ENCODE results near the gene SF3B5. TPM values are rescaled to one million over a fixed set of nuclear protein-coding genes. Genes with fewer than 3 reads are reported as not detected.

SF3B5 gene
- total RNA-seq, 4 donors from 2014 or later = 60.2 to 187 (median 101) TPM

GRCh38 chr6:144077871-144078270 is 17.5 kb downstream of the SF3B5 start:
- no peak for TF ChIP-seq CTCF (IDR thresholded peaks at IDR 0.05)
- TF ChIP-seq POLR2AphosphoS5 (IDR thresholded peaks at IDR 0.05) = no peak
- TF ChIP-seq POLR2A (IDR thresholded peaks at IDR 0.05) = no peak
- WGBS, 2 donors (ENCODE audit: low coverage in 1 of 2) = 74 to 86% methylated on average over 2 of the region's 2 CpGs
- no peaks in the 10 kb centered on the region for H3K9me3 ChIP-seq
- no peak overlapping the region for H3K4me3 ChIP-seq
- in situ Hi-C loops (cut with MboI; ENCODE audit: low pct_ligation_motif_present in 1 of 4, low pct_unique_long_range_greater_than_20kb in 1 of 4, low sequenced_read_pairs in 3 of 4) (no loop called here), intact Hi-C loops (cut with DNase I; ENCODE audit: low total_unique reads) (no loop called here)
- no peak for DNase-seq
- H3K4me1 ChIP-seq = no peaks in the 10 kb centered on the region
- H3K27me3 ChIP-seq = no peaks in the 10 kb centered on the region
- H3K36me3 ChIP-seq = no peaks in the 10 kb centered on the region
- H3K27ac ChIP-seq = no peak overlapping the region

GRCh38 chr6:144075875-144076274 is 19.5 kb downstream of the SF3B5 start:
- intact Hi-C loops (cut with DNase I; ENCODE audit: low total_unique reads) = no loop called here
- Histone ChIP-seq H3K9me3 (no peaks in the 10 kb centered on the region), H3K4me1 (no peaks in the 10 kb centered on the region), H3K36me3 (no peaks in the 10 kb centered on the region), H3K27me3 (no peaks in the 10 kb centered on the region), H3K4me3 (no peak overlapping the region), H3K27ac (no peak overlapping the region)
- TF ChIP-seq EP300 (IDR thresholded peaks at IDR 0.05; ENCODE audit: low read depth) (no peak), CTCF (IDR thresholded peaks at IDR 0.05) (no peak), POLR2AphosphoS5 (IDR thresholded peaks at IDR 0.05) (no peak), POLR2A (IDR thresholded peaks at IDR 0.05) (no peak)
- WGBS, 2 donors (ENCODE audit: low coverage in 1 of 2) = 88 to 89% methylated on average over 1 of the region's 1 CpG
- in situ Hi-C loops (cut with MboI; ENCODE audit: low pct_ligation_motif_present in 1 of 4, low pct_unique_long_range_greater_than_20kb in 1 of 4, low sequenced_read_pairs in 3 of 4) = no loop called here
- DNase-seq = no peak

GRCh38 chr6:144075187-144075586 is 20.2 kb downstream of the SF3B5 start:
- no peak for DNase-seq
- Histone ChIP-seq H3K4me1 (no peaks in the 10 kb centered on the region), H3K27me3 (no peaks in the 10 kb centered on the region), H3K9me3 (no peaks in the 10 kb centered on the region), H3K36me3 (no peaks in the 10 kb centered on the region), H3K27ac (no peak overlapping the region), H3K4me3 (no peak overlapping the region)
- intact Hi-C loops (cut with DNase I; ENCODE audit: low total_unique reads) = no loop called here
- in situ Hi-C loops (cut with MboI; ENCODE audit: low pct_ligation_motif_present in 1 of 4, low pct_unique_long_range_greater_than_20kb in 1 of 4, low sequenced_read_pairs in 3 of 4) = no loop called here
- no peak for TF ChIP-seq POLR2AphosphoS5 (IDR thresholded peaks at IDR 0.05)
- TF ChIP-seq EP300 (IDR thresholded peaks at IDR 0.05; ENCODE audit: low read depth) = no peak
- no peak for TF ChIP-seq POLR2A (IDR thresholded peaks at IDR 0.05)
- no peak for TF ChIP-seq CTCF (IDR thresholded peaks at IDR 0.05)
- 71 to 75% methylated on average over 3 of the region's 3 CpGs for WGBS, 2 donors (ENCODE audit: low coverage in 1 of 2)

- WGBS, 2 donors (ENCODE audit: low coverage in 1 of 2) = 79 to 82% methylated on average over 3 of the region's 3 CpGs
- Histone ChIP-seq H3K9me3 (no peaks in the 10 kb centered on the region), H3K4me1 (no peaks in the 10 kb centered on the region), H3K4me3 (no peak overlapping the region), H3K27ac (no peak overlapping the region), H3K27me3 (peaks cover 2% of the 10 kb centered on the region), H3K36me3 (no peaks in the 10 kb centered on the region)
- intact Hi-C loops (cut with DNase I; ENCODE audit: low total_unique reads) = no loop called here
- DNase-seq = no peak
- TF ChIP-seq CTCF (IDR thresholded peaks at IDR 0.05) (no peak), POLR2AphosphoS5 (IDR thresholded peaks at IDR 0.05) (no peak), EP300 (IDR thresholded peaks at IDR 0.05; ENCODE audit: low read depth) (no peak), POLR2A (IDR thresholded peaks at IDR 0.05) (no peak)
- in situ Hi-C loops (cut with MboI; ENCODE audit: low pct_ligation_motif_present in 1 of 4, low pct_unique_long_range_greater_than_20kb in 1 of 4, low sequenced_read_pairs in 3 of 4) = no loop called here
Measured at GRCh38 chr6:144073024-144073423, 22.3 kb downstream of the SF3B5 start.

Measured in transverse colon (tissue), 4 donors.